Upper lobe of left lung (tissue), 4 donors: ENCODE measurements around the gene RGS7.

Experiments used
- EP300 ChIP-seq, 4 donors: sonication (generic); formaldehyde crosslinking; IDR thresholded peaks; one replicate each; pipeline ENCODE4 v1.5.1; 2017; ENCODE audit warnings: antibody characterized with exemption in 4 of 4, control low read depth in 2 of 4
- POLR2A ChIP-seq, 4 donors: fragments of 450-650 bp; IDR thresholded peaks; one replicate each; pipeline ENCODE4 v1.5.1; 2016 to 2017; ENCODE audit warnings: antibody characterized with exemption in 4 of 4, mild to moderate bottlenecking in 2 of 4
- POLR2AphosphoS5 ChIP-seq, 2 donors: sonication (generic); formaldehyde crosslinking; IDR thresholded peaks; one replicate each; pipeline ENCODE4 v1.5.1; 2017; ENCODE audit warnings: antibody characterized with exemption in 2 of 2
- TF ChIP-seq, protein P1 (sequence below), 6 experiments: fragments of 450-650 bp in 4 of 6; fragments of 200-600 bp in 2 of 6; sonication (generic) in 2 of 6; IDR thresholded peaks; one replicate each; pipeline ENCODE4 v1.5.1; 2016 to 2019; ENCODE audit warnings: antibody characterized with exemption in 6 of 6

DNA sequence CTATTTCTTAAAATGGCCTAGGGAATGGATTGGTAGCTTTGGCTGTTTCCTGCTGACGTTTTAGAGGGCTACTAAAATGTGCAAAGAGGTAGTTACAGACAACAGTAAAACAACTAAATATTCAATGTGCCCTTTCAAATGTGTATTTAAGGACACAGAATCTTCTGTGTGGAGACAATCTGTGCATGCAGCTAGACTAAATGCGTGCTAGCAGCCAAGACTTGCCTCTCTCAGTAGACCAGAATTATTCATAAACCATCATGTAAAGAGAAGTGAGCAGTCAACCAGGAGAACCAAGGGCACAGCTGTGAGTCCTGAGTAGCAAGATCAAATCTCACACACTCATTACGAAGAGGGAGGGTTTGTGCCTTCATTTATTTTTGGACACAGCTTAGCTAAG, 584.9 kb downstream of the RGS7 start:
- TF ChIP-seq POLR2AphosphoS5 (IDR thresholded peaks at IDR 0.05), result no peak
- TF ChIP-seq, protein P1, sequence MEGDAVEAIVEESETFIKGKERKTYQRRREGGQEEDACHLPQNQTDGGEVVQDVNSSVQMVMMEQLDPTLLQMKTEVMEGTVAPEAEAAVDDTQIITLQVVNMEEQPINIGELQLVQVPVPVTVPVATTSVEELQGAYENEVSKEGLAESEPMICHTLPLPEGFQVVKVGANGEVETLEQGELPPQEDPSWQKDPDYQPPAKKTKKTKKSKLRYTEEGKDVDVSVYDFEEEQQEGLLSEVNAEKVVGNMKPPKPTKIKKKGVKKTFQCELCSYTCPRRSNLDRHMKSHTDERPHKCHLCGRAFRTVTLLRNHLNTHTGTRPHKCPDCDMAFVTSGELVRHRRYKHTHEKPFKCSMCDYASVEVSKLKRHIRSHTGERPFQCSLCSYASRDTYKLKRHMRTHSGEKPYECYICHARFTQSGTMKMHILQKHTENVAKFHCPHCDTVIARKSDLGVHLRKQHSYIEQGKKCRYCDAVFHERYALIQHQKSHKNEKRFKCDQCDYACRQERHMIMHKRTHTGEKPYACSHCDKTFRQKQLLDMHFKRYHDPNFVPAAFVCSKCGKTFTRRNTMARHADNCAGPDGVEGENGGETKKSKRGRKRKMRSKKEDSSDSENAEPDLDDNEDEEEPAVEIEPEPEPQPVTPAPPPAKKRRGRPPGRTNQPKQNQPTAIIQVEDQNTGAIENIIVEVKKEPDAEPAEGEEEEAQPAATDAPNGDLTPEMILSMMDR (IDR thresholded peaks at IDR 0.05), result no peak
- TF ChIP-seq POLR2A (IDR thresholded peaks at IDR 0.05), result no peak
- no peak for TF ChIP-seq EP300 (IDR thresholded peaks at IDR 0.05)
